Stomach (tissue), 9 donors: ENCODE data around the gene MAGEF1. TPM values are rescaled to one million over a fixed set of nuclear protein-coding genes. Genes with fewer than 3 reads are reported as not detected.
"Not testable (repeated sequence)": the region's sequence is repeated elsewhere in the genome, so short reads cannot be mapped to it uniquely, and the experiment has no call there.

Experiments used
- DNase-seq, 2 donors: peaks; one replicate each; pipeline versions ENCODE4 v3.0.0 to v3.0.0-alpha.2; 2013 to 2019
- H3K27ac ChIP-seq, 5 donors: fragments of 200-600 bp in 4 of 5; sonication (generic) in 4 of 5; one replicate each; pipeline ENCODE4 v1.5.1; 2013 to 2019; ENCODE audit warnings: mild to moderate bottlenecking in 1 of 5, moderate library complexity in 1 of 5
- H3K27me3 ChIP-seq, 3 donors: fragments of 200-600 bp; sonication (generic); one replicate each; pipeline ENCODE4 v1.5.1; 2017 to 2019; ENCODE audit warnings: mixed run types in 1 of 3
- H3K36me3 ChIP-seq, 4 donors: fragments of 200-600 bp; sonication (generic); 1 replicate in 3 of 4; 2 replicates in 1 of 4; pipeline ENCODE4 v1.5.1; 2016 to 2019
- H3K4me1 ChIP-seq, 4 donors: fragments of 200-600 bp; sonication (generic); one replicate each; pipeline ENCODE4 v1.5.1; 2016 to 2019
- H3K4me3 ChIP-seq, 4 donors: fragments of 200-600 bp; sonication (generic) in 3 of 4; one replicate each; pipeline ENCODE4 v1.5.1; 2016 to 2019; ENCODE audit warnings: mild to moderate bottlenecking in 1 of 4
- H3K9me3 ChIP-seq, 4 donors: fragments of 200-600 bp; sonication (generic); one replicate each; pipeline ENCODE4 v1.5.1; 2016 to 2019
- CTCF ChIP-seq, 7 experiments: fragments of 450-650 bp in 4 of 7; fragments of 200-600 bp in 3 of 7; sonication (generic) in 3 of 7; IDR thresholded peaks; one replicate each; pipeline ENCODE4 v1.5.1; 2016 to 2019; ENCODE audit warnings: antibody characterized with exemption in 7 of 7, control low read depth in 2 of 7, mild to moderate bottlenecking in 1 of 7
- EP300 ChIP-seq: sonication (generic); formaldehyde crosslinking; IDR thresholded peaks from one replicate; pipeline ENCODE4 v1.6.1; 2017; ENCODE audit warnings: antibody characterized with exemption
- POLR2A ChIP-seq, 4 donors: fragments of 450-650 bp; IDR thresholded peaks; one replicate each; pipeline ENCODE4 v1.6.1; 2016; ENCODE audit warnings: antibody characterized with exemption in 4 of 4, control low read depth in 2 of 4, mild to moderate bottlenecking in 1 of 4, moderate library complexity in 1 of 4
- POLR2AphosphoS5 ChIP-seq, 3 donors: sonication (generic); formaldehyde crosslinking; IDR thresholded peaks; one replicate each; pipeline ENCODE4 v1.6.1; 2016; ENCODE audit warnings: antibody characterized with exemption in 3 of 3
- WGBS, 5 donors: extraction: QIAGEN DNeasy Blood & Tissue Kit in 3 of 5; methylation state at CpG; one replicate each; pipeline versions ENCODE4 v1.1.5 to v1.1.7; 2013 to 2018; 5-methylcytosine and 5-hydroxymethylcytosine counted together
- intact Hi-C: fragments of 100-400 bp; cut with DNase I; formaldehyde crosslinking; loops from one replicate; pipeline ENCODE4 v1.15.1; 2023; ENCODE audit warnings: low total_unique reads
- polyA plus RNA-seq, 3 donors: library from polyadenylated mRNA; stranded (reverse); fragments of 200-250 nt; gene quantifications; one replicate each; pipeline ENCODE4 v1.2.3, GENCODE V29; 2013
- total RNA-seq, 5 donors: library from RNA; depleted of rRNA; stranded (reverse); fragments of >200 nt; gene quantifications; one replicate each; pipeline versions ENCODE4 v1.1.0 to v1.2.3, GENCODE V29; 2014 to 2016
- donor health status: healthy with polysubstance abuse.
- donor health status: Bipolar disorder and iron deficiency.
- donor health status: healthy.

The MAGEF1 gene
- total and polyA plus RNA-seq, 8 donors: 19.3 to 81.1 (median 35.1) TPM

GRCh38 chr3:184733181-184733580 lies 21.3 kb upstream of the MAGEF1 start:
- Histone ChIP-seq H3K9me3 (no peaks in the 10 kb centered on the region), H3K4me1 (peaks cover 0 to 9% (median 9%) of the 10 kb centered on the region in 4 donors), H3K27me3 (no peaks in the 10 kb centered on the region), H3K27ac (no peak overlapping the region), H3K36me3 (no peaks in the 10 kb centered on the region), H3K4me3 (no peak overlapping the region)
- TF ChIP-seq EP300: no peak
- TF ChIP-seq CTCF (IDR thresholded peaks at IDR 0.05): no peak
- no peak for TF ChIP-seq POLR2AphosphoS5 (IDR thresholded peaks at IDR 0.05)
- TF ChIP-seq POLR2A (IDR thresholded peaks at IDR 0.05): no peak
- WGBS, 5 donors: 93 to 96% (median 93%) methylated on average over 4 of the region's 4 CpGs
- intact Hi-C loops: no loop called here
- DNase-seq: no peak

GRCh38 chr3:184731786-184732537 lies 20.1 kb upstream of the MAGEF1 start:
- H3K27ac ChIP-seq: no peak overlapping the region
- no peak for TF ChIP-seq POLR2AphosphoS5 (IDR thresholded peaks at IDR 0.05)
- TF ChIP-seq POLR2A (IDR thresholded peaks at IDR 0.05): no peak
- TF ChIP-seq CTCF (IDR thresholded peaks at IDR 0.05): no peak
- no peak for TF ChIP-seq EP300
- H3K9me3 ChIP-seq: no peaks in the 10 kb centered on the region
- DNase-seq: peak in 1 of 2 donors; percentile 15
- WGBS, 5 donors: 76 to 86% (median 80%) methylated on average over 11 of the region's 11 CpGs
- intact Hi-C loops: no loop called here
- H3K27me3 ChIP-seq: no peaks in the 10 kb centered on the region
- no peaks in the 10 kb centered on the region for H3K36me3 ChIP-seq
- no peak overlapping the region for H3K4me3 ChIP-seq
- peaks cover 0 to 8% (median 7%) of the 10 kb centered on the region in 4 donors for H3K4me1 ChIP-seq

GRCh38 chr3:184730924-184731323 lies 19.1 kb upstream of the MAGEF1 start:
- no peaks in the 10 kb centered on the region for H3K9me3 ChIP-seq
- no peak for DNase-seq
- H3K27me3 ChIP-seq: no peaks in the 10 kb centered on the region
- WGBS, 5 donors: 85 to 95% (median 94%) methylated on average over 2 of the region's 2 CpGs
- H3K36me3 ChIP-seq: no peaks in the 10 kb centered on the region
- intact Hi-C loops: no loop called here
- TF ChIP-seq EP300: no peak
- TF ChIP-seq POLR2A (IDR thresholded peaks at IDR 0.05): no peak
- no peak for TF ChIP-seq POLR2AphosphoS5 (IDR thresholded peaks at IDR 0.05)
- no peak for TF ChIP-seq CTCF (IDR thresholded peaks at IDR 0.05)
- no peak overlapping the region for H3K4me3 ChIP-seq
- H3K4me1 ChIP-seq: peaks cover 0 to 9% (median 7%) of the 10 kb centered on the region in 4 donors
- no peak overlapping the region for H3K27ac ChIP-seq

GRCh38 chr3:184729154-184729553 lies 17.3 kb upstream of the MAGEF1 start:
- H3K4me1 ChIP-seq, H3K9me3 ChIP-seq, DNase-seq, H3K27me3 ChIP-seq, H3K4me3 ChIP-seq, H3K27ac ChIP-seq, intact Hi-C loops, H3K36me3 ChIP-seq: not testable (repeated sequence)
- 96 to 98% (median 97%) methylated on average over 13 to 14 of the region's 14 CpGs for WGBS, 5 donors

GRCh38 chr3:184728010-184728527 lies 16.2 kb upstream of the MAGEF1 start:
- DNase-seq: no peak
- Histone ChIP-seq H3K4me3 (no peak overlapping the region), H3K9me3 (no peaks in the 10 kb centered on the region), H3K27ac (no peak overlapping the region), H3K4me1 (peaks cover 0 to 9% (median 7%) of the 10 kb centered on the region in 4 donors), H3K27me3 (no peaks in the 10 kb centered on the region), H3K36me3 (no peaks in the 10 kb centered on the region)
- 77 to 85% (median 84%) methylated on average over 6 of the region's 6 CpGs for WGBS, 5 donors
- intact Hi-C loops: no loop called here
- no peak for TF ChIP-seq EP300
- TF ChIP-seq POLR2A (IDR thresholded peaks at IDR 0.05): no peak
- TF ChIP-seq POLR2AphosphoS5 (IDR thresholded peaks at IDR 0.05): no peak
- TF ChIP-seq CTCF (IDR thresholded peaks at IDR 0.05): no peak
